Suppressor macrophage treated with lipopolysaccharide for 1 hour (primary cell): ENCODE results near the gene OR1D5.
A peak's percentile ranks its signal among the peaks of the same experiment; 100 is the strongest.
"Not testable (repeated sequence)": the region's sequence is repeated elsewhere in the genome, so short reads cannot be mapped to it uniquely, and the experiment has no call there.

Experiments
- DNase-seq, 3 donors: peaks; one replicate each; pipeline ENCODE4 v3.0.0-alpha.2; 2020 to 2022

Gene OR1D5

DNA sequence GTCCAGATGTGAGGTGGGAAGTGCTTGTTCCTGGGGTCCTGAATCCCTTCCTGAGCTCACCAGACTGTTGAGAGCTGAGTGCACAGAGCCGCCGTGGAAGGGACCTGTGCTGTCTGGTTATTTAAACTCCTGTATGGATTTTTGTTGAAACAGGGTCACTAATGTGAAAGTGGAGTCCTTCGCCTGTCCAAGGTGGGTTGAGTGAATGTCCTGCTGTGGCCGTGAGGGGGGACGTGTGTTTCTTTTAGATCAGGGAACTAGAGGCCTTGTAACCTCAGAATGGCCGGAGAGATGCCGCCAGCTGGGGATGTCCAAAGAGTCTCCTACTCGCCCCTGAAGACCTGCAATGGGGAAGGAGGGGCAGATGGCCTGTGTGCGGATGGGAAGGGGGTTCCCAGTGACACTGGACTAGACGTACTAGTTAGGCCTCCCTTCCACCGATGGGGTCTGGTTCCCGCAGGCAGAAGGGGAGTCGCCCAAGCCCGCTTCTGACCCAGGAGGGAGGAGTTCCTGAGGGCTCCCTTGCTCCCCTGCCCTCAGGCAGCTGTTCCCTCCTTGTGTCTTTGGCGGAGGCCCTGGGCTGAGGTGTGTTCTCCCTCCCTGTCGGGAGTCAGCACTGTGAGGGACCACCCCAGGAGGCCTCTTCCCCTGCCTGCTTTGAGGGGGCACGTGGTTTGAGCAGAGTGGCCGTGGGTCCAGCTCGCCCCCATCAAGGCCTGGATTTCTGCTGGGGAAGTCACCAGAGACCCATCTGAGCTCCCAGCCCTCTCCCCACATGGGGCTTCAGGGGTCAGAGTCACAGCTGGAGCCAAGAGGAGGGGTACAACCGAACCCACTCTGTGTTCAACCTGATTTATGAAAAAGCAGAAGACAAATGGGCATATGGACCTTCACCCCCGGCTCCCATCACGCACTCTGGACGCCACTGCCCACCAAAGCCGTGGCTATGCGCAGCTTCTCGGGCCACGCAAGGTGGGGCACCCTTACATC lies 30.9 kb downstream of the OR1D5 start:
- DNase-seq, result no peak

DNA sequence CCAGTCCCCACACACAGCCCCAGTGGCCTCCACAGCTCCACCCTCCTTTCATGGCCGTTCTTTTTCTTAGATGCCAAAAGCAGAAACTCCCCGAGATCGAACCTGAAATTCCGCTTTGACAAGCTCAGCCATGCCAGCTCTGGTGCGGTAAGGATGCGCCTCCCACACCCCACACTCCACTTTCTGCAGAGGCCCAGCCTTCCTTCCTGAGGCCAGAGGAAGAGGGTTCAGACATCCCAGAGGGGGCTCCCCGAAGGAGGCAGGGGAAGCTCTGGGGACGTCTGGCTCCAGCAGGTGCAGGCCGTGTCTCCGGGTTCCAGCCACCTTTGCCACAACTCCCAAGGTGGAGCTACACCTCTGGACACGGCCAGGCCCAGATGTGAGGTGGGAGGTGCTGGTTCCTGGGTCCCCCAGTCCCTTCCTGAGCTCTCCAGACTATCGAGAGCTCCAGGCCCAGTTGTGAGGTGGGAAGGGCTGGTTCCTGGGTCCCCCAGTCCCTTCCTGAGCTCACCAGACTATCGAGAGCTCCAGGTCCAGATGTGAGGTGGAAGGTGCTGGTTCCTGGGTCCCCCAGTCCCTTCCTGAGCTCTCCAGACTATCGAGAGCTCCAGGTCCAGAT lies 32.4 kb downstream of the OR1D5 start:
- not testable (repeated sequence) for DNase-seq

DNA sequence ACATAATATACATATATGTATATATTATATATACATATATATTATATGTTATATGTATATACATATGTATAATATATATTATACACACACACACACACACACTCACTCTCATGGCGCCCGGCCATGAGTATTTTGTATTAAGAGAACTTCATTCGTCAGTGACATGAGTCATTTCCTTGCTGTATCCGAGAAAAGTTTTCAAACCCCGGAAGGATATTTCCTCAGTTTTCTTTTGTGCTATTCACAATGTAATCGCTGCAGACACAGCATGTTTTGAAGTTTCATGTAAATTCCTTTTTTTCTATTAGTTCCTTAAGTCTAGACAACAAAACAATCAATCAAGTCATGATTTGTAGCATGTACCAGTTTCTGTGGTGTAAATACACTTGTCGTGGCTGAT lies 33.3 kb downstream of the OR1D5 start:
- DNase-seq, result peak; percentile 71 to 87 (median 84)

DNA sequence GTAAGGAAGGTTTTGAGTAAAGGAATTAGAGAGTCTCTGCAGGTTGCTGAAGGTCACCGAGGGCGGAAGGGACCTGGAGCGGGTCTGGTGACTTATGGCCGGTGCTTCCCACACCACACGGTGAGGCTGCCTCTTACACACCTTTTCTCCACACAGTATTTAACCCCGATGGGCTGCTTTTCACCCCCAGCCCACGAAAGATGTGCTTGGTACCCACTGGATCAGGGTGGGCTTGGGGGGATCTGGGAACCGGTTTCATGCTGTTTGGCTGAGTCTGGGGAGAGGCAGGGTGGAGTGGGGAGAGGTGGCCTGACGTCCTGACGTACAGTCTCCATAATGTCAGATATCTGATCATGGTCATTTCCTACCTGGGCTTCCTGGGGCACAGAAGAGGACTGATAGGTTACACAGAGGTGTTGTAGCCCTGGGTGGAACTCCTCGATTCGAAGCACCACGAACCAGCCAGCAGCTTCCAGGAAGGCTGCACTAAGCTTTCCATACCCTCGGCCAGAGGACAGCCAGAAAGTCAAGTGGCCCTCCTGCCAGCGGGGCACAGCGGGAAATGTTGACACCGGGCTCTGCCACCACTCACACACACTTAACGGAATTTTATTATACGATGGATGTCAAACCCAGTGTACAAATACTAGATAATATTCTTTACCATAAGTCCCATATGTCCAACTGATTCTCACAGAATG lies 34.0 kb downstream of the OR1D5 start:
- DNase-seq, result no peak

DNA sequence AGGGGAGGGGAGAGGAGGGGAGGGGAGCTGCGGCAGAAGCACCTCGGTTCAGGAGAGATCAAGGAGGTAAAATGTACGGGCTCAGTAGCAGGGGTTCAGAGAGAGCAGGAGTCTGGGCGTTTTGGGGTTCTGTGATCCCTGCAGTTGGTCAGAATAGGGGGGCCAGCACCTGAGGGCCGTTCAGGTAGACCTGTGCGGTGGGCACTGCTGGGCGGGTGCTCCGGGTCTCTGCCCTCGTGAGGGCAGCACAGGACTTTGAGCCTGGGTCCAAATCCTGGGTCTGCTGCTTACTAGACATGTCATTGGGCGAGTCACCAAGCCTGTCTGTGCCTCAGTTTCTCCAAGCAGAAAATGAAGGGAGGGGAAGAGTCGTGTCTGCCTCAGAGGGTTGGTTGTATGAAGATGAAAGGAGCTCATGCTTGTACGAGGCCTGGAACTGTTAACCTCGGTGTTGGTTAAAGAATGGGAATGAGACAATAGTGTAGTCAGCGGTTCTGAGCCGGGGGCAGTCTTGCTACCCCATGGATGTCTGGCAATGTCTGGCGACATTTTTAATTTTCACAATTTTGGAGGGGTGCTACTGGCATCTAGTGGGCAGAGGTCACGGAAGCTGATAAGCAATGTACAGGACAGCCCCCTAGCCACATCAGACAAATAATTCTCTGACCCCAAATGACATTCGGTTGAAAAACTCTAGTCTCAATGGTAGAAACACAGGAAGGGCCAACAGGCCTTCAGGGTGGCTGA lies 35.4 kb downstream of the OR1D5 start:
- no peak for DNase-seq

DNA sequence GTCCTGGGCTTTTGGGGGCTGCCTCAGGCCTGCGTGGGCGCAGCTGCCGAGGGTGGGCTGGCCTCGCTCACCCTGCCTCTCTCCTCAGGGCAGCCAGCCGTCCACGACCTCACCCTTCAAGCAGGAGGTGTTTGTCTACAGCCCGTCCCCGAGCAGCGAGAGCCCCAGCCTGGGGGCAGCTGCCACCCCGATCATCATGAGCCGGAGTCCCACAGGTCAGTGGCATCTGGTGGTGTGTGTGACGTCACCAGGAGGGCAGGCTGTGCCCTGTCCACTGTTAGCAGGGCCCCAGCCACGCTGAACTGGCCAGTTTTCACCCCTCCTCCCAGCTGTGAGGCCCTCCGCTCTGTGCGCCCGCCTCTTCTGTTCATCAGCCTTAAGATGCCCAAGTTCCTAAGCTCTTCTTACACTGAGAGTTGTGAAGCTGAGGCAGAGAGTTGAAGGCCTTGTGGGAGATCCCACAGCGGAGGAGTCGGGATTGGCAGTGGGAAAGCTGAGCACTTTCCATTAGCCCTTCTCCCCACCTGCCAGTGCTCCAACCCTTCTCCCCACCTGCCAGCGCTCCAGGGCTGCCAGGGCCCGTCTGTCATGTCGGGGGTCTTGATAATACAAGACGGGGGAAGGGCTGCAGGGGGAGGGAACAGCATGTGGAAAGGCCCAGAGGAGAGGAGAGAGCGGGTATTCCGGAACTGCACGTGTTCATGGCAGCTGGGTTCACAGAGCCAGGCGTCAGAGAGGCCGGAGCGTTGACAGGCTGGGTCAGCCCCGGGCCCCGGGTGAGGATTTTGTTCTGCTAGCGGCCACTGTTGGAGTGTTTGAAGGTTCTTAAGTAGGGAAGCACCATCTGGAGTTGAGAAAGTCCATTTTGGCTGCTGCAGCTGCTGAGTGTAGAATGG lies 36.3 kb downstream of the OR1D5 start:
- no peak for DNase-seq

DNA sequence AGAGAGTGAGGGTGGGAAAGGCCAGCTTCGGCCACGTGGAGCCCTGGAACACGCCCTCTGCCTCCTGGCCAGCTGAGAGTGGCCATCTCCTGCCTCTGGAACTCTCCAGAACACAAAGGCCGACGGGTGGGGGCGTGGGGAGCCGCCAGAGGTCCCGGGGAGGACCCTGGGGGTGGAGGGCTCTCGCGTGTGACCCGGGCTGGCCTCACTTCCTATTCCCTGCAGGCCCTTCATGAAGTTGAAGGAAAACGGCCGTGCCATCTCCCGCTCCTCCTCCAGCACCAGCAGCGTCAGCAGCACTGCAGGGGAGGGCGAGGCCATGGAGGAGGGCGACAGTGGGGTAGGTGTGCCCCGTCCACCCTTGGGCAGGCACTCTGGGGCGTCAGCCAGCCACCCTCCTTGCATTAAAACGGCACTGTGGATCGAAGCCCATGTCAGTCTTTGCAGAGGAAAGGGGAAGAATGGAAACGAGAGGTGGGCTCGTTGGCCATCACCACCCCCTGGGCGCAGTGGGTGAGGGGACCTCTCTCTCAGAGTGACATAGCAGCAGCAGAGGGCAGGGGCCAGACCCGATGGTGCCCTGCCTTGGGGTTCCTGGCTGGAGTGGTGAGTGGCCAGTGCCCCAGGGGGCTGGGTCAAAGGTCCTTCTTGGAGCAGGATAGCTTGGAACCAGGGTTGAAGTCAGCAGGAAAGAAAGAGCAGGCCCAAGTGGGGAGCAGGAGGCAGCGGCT lies 37.1 kb downstream of the OR1D5 start:
- no peak for DNase-seq

DNA sequence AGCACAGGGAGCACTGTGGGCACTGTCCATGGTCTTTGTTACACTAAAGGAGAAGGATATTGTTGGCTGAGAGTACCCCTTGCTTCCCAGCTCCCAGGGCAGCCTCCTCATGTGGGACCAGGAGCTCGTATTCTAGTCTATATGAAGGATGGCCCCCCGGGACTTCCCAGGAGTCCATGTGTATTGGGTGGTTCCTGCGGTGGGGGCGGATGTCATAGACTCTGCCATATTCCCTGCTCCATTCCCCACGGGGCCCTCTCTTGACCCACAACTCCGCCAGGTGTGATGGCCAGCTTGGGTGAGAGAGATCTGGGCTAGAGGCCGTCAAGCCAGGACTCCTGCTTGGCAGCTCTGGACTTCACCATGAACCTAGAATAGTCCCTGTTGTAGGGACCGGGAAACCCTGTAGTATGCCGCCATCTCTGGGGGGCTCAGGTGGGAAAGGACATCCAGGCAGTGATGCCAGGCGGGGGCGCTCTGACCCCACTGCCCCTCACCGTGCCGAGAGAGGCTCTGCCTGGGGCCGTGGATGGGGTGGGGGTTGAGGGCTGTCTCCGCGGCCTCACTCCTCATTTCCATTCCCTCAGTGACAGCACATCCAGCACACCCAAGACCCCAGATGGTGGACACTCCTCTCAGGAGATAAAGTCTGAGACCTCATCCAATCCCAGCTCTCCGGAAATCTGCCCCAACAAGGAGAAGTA lies 37.8 kb downstream of the OR1D5 start:
- no peak for DNase-seq

DNA sequence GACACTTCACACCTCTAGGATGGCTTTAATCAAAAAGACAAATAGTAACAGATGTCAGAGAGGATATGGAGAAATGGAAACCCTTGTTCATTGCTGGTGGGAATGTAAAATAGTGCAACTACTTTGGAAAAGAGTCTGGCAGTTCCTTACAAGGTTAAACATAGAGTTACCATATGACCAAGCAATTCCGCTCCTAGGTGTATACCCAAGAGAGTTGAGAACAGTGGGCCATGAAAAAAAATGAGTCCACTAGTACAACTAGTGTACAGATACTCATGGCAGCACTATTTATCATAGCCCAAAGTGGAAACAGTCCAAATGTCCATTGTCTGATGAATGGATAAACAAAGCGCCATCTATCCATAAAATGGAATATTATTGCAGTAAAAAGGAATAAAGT lies 39.1 kb downstream of the OR1D5 start:
- no peak for DNase-seq

DNA sequence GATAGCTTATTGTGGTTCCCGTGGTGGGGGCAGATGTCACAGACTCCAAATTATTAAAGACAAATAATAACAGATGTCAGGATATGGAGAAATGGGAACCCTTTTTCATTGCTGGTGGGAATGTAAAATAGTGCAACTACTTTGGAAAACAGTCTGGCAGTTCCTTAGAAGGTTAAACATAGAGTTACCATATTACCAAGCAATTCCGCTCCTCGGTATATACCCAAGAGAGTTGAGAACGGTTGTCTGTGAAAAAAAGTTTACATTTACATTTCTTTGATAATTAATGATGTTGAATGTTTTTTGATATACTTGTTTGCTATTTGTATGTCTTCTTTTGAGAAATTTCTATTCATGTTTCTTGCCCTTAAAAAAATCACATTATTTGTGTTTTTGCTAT lies 41.2 kb downstream of the OR1D5 start:
- no peak for DNase-seq

DNA sequence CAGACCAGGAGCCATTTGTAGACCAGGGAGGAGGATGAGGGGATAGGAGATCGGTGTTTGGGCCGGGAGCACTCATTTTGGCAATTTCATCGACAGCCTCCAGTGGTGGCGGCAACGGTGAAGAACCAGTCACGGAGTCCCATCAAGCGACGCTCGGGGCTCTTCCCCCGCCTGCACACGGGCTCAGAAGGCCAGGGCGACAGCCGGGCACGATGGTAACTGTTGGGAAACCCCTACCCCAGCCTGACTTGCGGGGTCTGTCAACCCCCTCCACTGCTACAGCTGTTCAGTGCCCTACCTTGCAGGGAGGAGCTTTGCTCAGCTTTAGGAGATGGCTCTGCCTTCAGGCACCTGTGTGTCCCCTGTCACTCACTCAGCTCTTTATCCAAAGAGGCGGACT lies 43.0 kb downstream of the OR1D5 start:
- no peak for DNase-seq

DNA sequence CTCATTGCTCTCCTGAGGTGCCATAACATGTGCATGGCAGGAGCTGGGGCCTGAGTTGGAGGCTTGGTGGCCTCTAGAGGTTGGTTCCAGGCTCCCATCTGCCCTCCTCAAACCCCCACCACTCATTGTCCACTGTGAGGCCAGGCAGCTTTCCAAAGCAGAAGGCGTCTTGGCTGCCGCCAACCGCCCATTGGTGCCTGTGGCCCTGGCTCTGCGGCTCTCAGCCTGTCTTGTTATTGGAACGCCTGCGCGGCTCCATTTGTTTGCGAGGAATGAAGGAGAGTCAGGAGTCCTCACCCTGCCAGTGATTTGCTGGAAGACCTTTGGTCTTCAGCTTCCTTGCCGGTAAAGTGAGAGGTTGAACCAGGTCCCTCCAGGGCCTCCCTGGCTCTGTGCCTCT lies 43.6 kb downstream of the OR1D5 start:
- DNase-seq, result no peak

DNA sequence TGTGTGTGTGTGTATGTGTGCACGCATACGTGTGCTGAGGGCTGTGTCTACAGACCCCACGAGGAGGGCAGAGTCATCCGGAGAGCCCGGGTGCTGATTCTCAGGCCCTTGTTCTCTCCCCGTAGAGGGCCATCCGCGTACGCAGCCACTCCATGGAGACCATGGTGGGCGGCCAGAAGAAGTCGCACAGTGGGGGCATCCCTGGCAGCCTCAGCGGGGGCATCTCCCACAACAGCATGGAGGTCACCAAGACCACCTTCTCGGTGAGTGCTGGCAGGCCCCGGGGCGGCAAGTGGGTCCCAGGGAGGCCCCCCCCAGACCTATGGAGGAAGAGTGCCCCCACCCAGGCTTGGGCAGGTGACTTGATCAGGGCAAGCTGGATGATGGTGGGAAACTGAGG lies 45.5 kb downstream of the OR1D5 start:
- no peak for DNase-seq

DNA sequence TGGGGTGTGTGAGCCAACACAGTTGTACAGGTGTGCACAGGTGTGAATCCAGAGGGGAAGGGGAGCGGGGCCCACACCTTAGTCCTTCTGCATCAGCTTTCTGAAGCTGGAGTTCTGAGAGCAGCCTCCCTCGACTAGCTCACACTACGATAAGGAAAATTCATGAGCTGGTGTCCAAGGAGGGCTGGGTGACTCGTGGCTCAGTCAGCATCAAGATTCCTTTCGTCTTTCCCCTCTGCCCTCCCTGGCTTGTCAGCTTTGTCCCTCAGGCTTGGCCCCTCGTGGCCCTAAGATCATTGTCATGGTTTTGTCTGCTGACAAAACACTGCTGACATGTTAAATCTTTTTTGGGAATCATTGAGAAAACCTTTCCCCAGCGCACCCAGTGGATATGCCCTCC lies 47.5 kb downstream of the OR1D5 start:
- DNase-seq, result peak; percentile 19 to 35 (median 25)

DNA sequence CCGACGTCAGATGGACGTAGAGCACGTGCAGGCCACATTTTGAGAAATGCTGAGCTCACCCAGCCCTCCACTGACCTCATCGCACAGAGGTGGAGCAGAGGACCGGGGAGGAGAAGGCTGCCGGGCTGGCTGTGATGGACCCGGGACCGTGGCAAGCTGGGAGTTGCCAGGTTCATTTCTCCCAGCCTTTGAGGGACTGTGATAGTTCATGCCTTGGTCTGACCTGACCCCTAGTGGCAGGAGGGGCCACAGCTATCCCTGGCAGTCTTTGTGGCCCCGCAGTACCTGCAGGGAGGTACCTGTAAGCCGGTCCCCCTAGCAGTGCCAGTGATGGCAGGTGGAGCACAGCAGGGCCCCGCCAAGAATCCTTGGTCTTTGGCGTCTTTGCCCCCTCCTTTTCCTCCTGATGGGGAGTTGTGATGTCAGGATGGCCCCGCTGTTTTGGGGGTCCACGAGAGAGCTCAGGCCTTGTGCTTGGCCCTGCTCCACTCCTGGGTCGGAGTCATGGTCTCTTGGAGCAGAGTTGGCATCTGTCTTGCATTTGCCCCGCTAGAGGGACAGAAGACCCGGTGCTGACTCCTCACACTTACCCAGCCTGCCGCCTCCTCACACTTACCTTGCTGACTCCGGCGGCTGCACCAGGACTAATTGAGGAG lies 50.4 kb downstream of the OR1D5 start:
- DNase-seq, result peak; percentile 57 to 74 (median 70)
